LNCAP (cell line): ENCODE data around the gene NPFFR1.

Experiments used
- CTCF ChIP-seq: fragments of 450-650 bp; IDR thresholded peaks from 2 replicates; pipeline ENCODE4 v1.5.1; 2017; ENCODE audit warnings: mild to moderate bottlenecking

The NPFFR1 gene

GRCh38 chr10:70319824-70320223, 36.0 kb upstream of the NPFFR1 start:
- no peak for TF ChIP-seq CTCF

- no peak for TF ChIP-seq CTCF
Measured at GRCh38 chr10:70319183-70319582, 35.4 kb upstream of the NPFFR1 start.

- no peak for TF ChIP-seq CTCF
Measured at GRCh38 chr10:70317943-70318318, 34.1 kb upstream of the NPFFR1 start.

- no peak for TF ChIP-seq CTCF
Measured at GRCh38 chr10:70317272-70317942, 33.6 kb upstream of the NPFFR1 start.

GRCh38 chr10:70315815-70316214, 32.0 kb upstream of the NPFFR1 start:
- no peak for TF ChIP-seq CTCF

GRCh38 chr10:70315276-70315675, 31.5 kb upstream of the NPFFR1 start:
- TF ChIP-seq CTCF, result no peak

GRCh38 chr10:70312972-70313371, 29.2 kb upstream of the NPFFR1 start:
- TF ChIP-seq CTCF, result no peak

GRCh38 chr10:70312249-70312648, 28.4 kb upstream of the NPFFR1 start:
- TF ChIP-seq CTCF, result no peak
